DOHH2 (cell line): ENCODE data around the gene FGFBP1.

Experiments used
- CTCF ChIP-seq: fragments of 200-600 bp; sonication (generic); IDR thresholded peaks from one replicate; pipeline ENCODE4 v1.5.1; 2014; ENCODE audit warnings: antibody characterized with exemption, mild to moderate bottlenecking, low read depth, low read length; ENCODE audit not compliant: poor library complexity, severe bottlenecking
- EZH2phosphoT487 ChIP-seq: fragments of 200-600 bp; sonication (generic); IDR thresholded peaks from 2 replicates; pipeline ENCODE4 v1.6.1; 2017; ENCODE audit warnings: borderline replicate concordance, mild to moderate bottlenecking, antibody characterized with exemption, low read length, moderate library complexity, mixed read lengths

- TF ChIP-seq CTCF (no peak), EZH2phosphoT487 (no peak)
These were observed 25.4 kb downstream of the FGFBP1 start for GRCh38 chr4:15912961-15913630.
